ENCODE data around the gene INPP5B.
"Not testable (repeated sequence)": the region's sequence is repeated elsewhere in the genome, so short reads cannot be mapped to it uniquely, and the experiment has no call there.

Gene INPP5B

DNA sequence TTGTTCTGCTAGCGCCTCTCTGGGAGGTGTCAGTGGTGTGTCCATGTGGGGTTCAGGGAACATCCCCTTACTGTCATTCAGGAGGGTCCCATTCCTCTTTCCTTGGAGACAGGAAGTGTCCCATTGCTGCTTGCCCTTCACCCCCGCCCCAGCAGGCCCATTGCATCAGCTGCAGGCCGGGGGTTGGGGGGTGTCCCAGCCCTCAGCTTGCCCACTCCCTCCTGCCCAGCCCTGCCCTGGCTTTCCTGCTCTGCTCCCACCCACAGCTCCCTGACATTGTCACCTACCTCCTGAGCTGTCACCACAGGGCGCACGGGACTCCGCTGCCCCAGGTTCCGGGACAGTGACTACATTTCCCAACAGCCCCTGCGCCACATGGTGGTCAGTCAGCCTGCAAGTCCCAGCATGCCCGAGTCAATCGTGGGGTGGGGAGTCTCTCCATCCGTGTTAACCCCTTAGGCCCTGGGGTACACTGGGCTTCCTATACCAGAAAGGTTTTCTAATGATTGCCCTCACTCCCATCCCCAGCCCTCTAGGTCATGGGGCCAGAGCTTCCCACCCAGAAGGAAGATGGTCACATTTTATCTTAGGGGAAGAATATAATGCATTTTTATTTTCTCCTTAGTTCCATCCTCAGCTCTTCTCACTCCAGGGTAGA is at the start of gene INPP5B:
INPP5B (minus strand) TSS at position 351 of the 658 bp plus-strand sequence. CDS start 745 bp downstream, outside the sequence.
- DNase-seq (ENCODE audit: low read depth) = peak; percentile 52

DNA sequence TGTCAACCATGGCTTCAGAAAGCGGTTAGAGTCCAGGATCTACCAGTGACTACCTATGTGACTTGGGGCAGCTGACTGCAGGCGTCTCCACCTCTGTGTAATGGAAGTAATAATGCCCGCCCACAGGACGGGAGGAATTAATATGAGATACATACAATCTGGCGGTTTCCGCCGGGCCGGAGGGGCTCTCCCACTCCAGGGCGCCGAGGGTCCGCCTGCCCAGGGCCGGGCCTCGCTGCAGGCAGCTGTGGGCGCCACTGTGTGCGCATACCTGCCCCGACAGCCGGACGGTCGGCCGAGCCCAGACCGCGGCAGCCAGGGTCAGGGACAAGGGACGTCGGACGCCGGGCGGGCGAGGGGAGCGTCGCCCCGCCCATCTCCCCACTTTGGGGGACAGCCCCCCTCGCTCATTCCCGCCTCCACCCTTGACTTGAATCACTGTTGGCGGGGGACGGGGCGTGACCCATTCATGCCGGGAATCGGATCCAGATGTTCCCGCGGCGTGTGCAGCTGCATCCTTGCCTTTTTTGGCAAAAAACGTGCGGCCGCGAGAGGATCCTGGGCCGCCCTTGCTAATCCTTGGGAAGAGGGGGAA is 49.0 kb upstream of the INPP5B start:
- no peak for DNase-seq (ENCODE audit: low read depth)

DNA sequence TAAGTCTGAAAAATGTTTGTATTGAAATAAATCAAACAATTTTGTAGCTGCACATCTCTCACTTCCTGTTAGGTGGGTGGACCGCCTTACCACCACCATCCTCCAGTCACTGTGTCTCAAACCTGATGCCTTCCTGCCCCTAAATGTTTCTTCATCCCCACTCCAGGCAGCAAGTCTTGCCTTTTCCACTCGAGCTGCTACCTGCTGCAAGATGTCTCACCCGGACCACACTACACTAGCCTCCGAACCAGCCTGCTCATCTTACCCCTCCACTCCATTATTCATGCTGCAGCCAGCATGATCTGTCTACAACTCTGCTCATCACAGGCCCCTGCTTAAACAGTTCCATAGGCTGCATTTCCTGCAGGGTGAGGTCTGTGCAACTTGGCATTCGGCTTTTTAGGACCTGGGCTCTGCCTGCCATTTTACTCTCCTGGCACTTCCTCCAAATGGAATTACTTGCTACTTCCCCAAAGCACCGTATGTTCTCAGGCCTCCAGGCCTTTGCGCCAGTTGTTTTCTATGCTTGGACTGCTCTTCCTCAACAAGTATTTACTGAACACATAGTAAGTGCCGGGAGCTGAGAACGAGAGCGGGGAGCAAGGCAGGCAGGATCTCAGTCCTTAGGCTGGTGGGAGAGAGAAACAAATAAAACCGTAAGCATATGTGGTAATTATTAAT is 48.2 kb upstream of the INPP5B start:
- DNase-seq (ENCODE audit: low read depth) = no peak

DNA sequence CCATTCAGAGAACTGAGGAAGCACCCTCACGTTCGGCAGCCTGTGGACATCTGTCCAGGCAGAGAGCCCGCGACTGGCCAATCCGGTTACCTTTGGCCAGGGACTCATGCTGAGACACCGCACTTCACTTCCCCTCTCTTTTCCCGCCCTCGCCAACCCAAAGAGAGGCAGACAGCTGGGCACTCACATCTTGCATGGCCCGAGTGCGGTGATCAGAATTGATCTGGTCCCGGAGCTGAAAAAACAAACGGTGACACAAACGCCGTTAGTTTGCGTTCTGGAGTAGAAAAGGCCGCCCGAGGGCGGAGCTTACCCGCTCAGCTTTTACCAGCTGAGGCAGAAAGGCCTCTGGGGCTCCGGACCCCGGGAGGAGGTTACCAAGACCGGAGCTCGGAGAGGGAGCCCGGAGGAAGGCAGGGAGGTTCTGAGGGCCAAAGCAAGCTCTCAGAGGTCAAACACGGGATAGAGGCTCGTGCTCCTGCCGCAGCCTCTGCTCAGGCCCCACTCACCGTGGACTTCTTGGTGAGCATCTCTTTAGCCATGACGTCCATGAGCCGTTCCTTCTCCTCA is 42.6 kb upstream of the INPP5B start:
- peak; percentile 22 for DNase-seq (ENCODE audit: low read depth)

DNA sequence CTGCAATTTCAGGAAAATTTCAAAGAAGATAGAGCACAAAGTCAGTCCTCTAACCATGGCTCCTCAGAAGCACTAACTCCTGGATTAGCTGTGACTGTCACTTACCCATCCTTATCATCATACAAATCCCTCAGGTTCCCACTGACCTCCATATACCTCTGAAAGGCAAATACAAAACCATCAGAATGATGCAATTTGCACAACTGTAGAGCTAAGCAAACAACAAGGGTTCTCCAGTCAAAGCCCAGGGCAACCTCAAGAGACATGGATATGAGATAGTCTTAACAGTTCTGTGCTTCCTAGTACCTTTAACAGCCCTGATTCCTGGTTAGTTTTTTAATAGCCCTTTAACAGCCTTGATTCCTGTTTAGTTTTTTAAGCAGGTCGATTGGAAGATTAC is 40.8 kb upstream of the INPP5B start:
- no peak for DNase-seq (ENCODE audit: low read depth)

- no peak for DNase-seq (ENCODE audit: low read depth)
Measured at GRCh38 chr1:37983546-37983945, 36.7 kb upstream of the INPP5B start.

DNA sequence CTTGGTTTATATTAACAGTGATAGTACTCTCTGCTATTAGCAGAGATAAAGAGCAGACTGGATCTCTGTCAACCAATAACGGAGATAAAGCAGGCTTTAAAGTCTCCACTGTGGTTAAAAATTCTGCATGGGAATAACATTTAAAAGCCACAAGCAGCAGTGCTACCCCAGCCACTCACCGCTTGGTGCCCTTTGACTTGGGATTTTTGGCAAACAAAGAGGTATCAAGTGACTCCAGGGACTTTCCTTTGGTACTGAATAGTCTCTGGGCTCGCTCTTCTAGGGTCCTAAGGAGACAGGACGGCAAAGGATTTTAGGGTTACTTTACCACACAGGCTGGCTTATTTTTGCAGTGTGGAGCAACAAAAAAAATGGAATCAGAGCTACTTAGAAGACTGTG is 31.7 kb upstream of the INPP5B start:
- DNase-seq (ENCODE audit: low read depth) = no peak

DNA sequence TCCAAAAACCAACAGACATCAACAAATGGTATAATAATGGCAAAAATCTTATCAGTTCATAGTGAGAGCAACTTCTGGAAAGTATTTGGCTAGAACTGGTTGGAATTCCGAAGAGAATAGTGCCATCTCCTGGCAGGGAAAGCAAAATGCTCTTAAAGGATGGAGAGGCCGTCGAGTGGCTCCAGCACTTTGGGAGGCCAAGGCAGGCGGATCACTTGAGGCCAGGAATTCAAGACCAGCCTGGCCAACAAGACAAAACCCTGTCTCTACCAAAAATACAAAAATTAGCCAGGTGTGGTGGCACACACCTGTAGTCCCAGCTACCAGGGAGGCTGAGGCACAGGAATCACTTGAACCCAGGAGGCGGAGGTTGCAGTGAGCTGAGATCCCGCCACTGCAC is 28.2 kb upstream of the INPP5B start:
- DNase-seq (ENCODE audit: low read depth) = not testable (repeated sequence)

- no peak for DNase-seq (ENCODE audit: low read depth)
Measured at GRCh38 chr1:37974567-37974966, 27.7 kb upstream of the INPP5B start.

DNA sequence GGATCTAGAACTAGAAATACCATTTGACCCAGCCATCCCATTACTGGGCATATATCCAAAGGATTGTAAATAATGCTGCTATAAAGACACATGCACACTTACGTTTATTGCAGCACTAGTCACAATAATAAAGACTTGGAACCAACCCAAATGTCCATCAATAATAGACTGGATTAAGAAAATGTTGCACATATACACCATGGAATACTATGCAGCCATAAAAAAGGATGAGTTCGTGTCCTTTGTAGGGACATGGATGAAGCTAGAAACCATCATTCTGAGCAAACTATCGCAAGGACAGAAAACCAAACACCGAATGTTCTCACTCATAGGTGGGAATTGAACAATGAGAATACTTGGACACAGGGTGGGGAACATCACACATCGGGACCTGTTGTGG is 26.8 kb upstream of the INPP5B start:
- not testable (repeated sequence) for DNase-seq (ENCODE audit: low read depth)

DNA sequence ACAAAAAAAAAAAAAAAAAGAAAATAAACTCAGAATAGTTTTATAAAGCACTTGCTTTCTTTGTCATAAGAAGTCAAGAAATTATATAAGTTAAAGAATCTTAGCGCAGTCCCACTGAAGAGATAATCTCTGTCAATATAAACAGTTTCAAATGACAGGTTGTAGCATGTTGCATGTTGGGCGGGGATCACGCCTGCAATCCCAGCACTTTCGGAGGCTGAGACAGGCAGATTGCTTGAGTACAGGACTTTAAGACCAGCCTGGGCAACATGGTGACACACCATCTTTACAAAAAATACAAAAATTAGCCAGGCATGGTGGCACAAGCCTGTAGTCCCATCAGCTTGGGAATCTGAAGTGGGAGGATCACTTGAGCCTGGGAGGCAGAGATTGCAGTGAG is 18.4 kb upstream of the INPP5B start:
- no peak for DNase-seq (ENCODE audit: low read depth)

GRCh38 chr1:37964106-37964505 is 17.3 kb upstream of the INPP5B start:
- DNase-seq (ENCODE audit: low read depth) = not testable (repeated sequence)

GRCh38 chr1:37958690-37959089 is 11.8 kb upstream of the INPP5B start:
- DNase-seq (ENCODE audit: low read depth) = no peak

DNA sequence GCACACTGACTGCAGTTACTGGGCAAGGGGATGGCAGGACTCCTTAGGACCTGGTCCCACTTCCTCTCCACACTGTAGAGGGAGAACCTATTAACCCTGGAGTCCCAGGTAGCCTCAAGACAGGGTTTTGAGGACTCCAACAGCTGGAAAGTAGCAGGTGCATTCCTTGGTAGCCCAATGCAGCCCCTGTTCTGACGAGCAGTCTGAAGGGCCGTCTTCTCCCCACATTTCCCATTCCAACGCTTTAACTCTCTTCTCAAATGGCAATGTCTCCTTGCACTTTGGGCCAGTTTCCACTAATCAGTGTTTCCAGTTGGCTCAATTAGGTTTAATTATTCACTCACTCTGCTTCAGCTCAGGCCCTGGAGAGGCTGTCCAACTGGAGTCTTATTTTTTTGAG is 8.8 kb upstream of the INPP5B start:
- no peak for DNase-seq (ENCODE audit: low read depth)

GRCh38 chr1:37954316-37954971 is 7.6 kb upstream of the INPP5B start:
- no peak for DNase-seq (ENCODE audit: low read depth)

- no peak for DNase-seq (ENCODE audit: low read depth)
Measured at GRCh38 chr1:37952738-37953137, 5.9 kb upstream of the INPP5B start.

GRCh38 chr1:37951783-37952624 is 5.2 kb upstream of the INPP5B start:
- no peak for DNase-seq (ENCODE audit: low read depth)

DNA sequence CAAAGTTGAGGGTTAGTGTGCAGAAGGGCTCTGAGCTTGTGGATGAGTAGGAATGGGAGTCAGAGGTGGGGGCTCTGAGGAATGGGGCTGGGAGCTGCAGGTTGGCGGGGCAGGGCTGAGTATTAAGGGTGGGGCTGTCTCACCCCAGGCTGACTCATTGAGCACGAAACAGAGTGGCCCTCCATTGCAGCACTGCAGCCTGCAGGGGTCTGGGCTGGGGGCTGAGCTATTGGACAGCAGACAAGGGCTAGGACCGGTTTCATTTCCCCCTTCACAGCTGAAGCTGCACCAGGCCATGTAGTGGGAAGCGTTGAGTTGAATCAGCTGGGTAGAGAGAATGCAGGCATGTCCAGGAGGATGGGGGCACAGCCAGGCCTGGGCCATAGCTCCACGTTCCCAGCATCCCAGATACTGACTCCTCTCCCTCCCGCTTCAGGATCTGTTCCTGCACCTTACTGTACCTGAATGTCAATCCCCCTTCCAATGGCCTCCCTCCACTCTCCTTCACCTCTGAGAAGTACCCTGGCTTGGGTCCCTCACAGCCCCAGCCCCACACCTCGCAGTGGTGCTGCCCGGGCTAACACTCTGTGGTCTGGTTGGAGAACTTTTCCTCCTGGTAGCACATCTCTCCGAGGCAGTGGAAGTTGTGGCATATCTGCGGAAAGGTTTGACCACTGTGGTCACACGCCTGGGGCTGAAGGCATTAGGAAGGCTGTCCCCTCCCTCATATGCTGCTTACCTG is 4.4 kb upstream of the INPP5B start:
- no peak for DNase-seq (ENCODE audit: low read depth)

GRCh38 chr1:37949524-37950152 is 2.8 kb upstream of the INPP5B start:
- no peak for DNase-seq (ENCODE audit: low read depth)

- DNase-seq (ENCODE audit: low read depth) = no peak
Measured at GRCh38 chr1:37948841-37949240, 2.0 kb upstream of the INPP5B start.
